Ureter (tissue), 1 donor: ENCODE measurements around the gene APOL1. TPM values are rescaled to one million over a fixed set of nuclear protein-coding genes. Genes with fewer than 3 reads are reported as not detected.

Experiments
- DNase-seq: peaks from one replicate; pipeline ENCODE4 v3.0.0-alpha.2; 2020; ENCODE audit warnings: low spot score
- total RNA-seq: library from RNA; stranded (reverse); gene quantifications from one replicate; pipeline ENCODE4 v1.2.4, GENCODE V29; 2023
- donor health status: DM: yes; HTN: yes; CAD: no.

The APOL1 gene
- total RNA-seq, 1 donor from 2014 or later = 115 TPM

DNA sequence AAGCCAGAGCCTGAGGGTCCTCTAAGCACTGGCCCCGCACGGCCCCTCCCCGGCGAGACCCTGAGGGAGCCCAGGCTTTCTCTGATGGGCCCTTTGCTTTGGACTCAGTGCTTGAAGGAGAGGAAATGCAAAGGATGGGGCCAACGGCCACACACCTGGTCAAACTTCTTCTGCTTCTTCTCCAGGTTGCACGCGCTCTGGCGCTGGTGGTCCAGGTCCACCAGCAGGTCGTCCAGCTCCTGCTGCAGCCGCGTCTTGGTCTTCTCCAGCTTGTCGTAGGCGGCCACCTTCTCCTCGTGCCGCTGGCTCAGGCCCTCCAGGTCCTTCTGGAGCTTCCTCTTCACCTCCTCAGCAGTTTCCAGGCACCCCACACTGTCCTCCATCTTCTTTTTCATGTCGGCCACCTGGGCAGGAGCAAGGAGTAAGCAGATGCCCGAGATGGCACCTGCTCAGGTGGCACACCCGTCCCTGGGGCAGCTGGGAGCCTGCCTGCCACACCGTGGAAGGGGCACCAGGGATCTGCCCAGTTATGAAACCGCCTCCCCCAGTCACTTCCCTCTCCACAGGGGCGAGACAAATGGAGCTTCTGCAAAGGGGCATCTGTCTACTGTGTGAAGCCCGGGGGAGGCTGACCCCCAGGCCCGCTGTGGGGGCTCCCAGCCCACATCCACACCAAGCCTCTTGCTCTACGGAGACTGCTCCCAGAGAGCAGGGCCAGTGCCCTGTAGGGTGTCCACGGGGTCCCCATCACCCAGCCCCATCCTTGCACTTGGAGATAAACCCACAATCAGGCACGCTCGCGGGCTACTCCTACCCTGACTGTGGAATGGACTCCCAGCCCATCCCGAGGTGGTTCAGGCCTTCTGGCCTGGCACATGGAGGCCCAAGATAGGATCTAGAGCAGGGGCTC is 39.2 kb downstream of the APOL1 start:
- no peak for DNase-seq

DNA sequence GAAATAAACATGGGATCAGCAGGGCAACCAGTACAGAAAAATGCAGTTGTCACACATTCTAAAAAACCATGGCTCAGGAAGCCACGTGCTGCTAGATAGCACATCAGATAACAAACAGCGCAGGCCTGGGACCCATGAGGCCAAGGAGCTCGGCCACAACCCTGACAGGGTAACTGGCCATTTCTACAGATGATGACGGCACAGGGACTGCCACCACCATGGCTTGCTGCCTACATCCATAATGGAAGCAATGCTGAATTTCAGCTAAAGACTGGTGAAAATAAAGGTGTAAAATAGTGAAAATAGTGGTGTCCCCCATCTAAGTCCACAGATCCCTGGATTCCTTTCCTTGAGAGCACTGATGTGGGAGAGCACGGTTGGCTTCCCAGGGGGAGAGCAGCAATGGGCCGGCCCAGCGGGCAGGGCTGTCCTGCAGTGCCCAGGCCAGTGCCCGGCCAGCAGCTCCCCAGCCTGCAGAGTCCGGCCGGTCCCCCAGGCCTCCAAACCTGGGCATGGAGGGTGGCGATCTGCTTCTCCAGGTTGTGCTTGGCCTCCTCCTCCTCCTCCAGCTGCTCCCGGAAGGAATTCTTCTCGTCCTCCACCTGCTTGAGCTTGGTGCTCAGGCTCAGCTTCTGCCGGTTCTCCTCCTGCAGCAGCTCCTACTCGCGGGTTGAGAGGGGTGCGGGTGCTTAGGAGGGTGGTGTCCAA is 40.0 kb downstream of the APOL1 start:
- DNase-seq = no peak

DNA sequence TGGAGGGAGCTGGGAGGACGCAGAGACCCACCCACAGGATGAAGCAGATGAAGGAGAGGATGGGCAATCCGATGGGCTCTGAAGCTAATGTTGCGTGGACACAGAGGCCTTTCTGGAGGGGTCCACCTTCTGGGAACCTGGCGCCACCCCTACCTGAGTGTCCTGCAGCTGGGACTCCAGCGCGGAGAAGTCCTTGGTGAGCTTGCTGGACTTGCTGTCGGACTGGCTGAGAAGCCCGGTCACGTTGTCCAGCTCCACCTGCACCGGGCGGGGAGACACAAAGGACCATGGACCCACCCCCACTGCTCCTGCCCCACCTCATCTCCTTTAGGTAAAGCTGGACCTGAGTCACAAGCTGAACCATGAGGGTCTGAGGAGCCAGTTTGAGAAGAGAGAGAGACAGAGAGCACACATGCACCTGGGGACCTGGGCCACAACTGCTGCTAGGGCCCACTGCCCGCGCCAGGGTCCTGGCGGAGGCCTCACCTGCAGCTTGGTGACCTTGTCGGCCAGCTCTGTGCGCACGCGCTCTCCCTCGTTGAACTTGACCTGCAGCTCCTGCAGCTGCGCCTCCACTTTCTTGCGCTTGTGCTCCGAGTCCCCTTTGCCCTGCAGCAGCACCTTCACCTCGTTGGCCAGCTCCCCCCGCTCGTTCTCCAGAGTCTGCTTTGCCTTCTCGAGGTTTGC is 40.8 kb downstream of the APOL1 start:
- DNase-seq = no peak

- no peak for DNase-seq
Observed at GRCh38 chr22:36294293-36294620, 41.3 kb downstream of the APOL1 start.

- no peak for DNase-seq
Observed at GRCh38 chr22:36294801-36295200, 41.9 kb downstream of the APOL1 start.

DNA sequence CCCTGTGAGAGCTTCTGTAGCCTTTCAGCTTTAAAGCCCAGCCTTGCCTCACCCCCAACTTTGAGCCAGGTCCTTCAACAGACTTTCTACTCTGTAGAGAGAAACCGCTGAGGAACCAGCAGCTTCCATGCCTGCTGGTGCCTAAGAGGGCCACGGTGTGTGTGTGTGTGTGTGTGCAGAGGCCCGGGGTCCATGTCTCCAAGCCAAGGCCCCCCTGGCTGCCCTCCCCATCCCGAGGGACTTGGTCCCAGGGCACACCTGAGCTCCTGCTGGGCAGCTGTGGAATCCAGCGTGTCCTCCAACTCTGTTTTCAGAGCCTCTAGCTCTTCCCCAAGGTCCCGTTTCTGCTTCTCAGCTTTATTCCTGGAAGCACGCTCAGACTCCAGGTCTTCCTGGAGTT is 42.3 kb downstream of the APOL1 start:
- DNase-seq = no peak

GRCh38 chr22:36296690-36297089 is 43.8 kb downstream of the APOL1 start:
- no peak for DNase-seq

- no peak for DNase-seq
Observed at GRCh38 chr22:36297568-36297967, 44.6 kb downstream of the APOL1 start.

- DNase-seq = no peak
Observed at GRCh38 chr22:36298118-36298517, 45.2 kb downstream of the APOL1 start.

DNA sequence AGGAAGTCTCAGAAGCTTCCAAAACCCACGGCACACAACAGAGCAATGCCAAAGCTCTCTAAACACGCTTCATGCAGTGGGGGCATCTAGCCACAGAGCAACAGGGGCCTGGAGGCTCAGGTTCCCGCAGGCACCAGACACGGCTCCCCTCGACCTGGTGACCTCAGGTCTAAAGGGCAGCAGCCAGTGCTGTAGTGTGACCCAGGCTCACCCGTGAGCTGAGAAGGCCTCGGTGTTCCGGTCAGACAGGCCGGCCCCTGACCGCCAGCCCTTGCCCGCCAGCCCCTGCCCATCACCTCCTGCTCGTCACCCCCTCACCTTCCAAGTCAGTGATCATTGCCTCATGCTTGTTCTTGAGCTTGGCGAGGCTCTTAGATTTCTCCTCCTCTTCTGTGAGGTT is 45.7 kb downstream of the APOL1 start:
- no peak for DNase-seq

GRCh38 chr22:36299295-36299694 is 46.4 kb downstream of the APOL1 start:
- no peak for DNase-seq

GRCh38 chr22:36299911-36300310 is 47.0 kb downstream of the APOL1 start:
- DNase-seq = no peak

DNA sequence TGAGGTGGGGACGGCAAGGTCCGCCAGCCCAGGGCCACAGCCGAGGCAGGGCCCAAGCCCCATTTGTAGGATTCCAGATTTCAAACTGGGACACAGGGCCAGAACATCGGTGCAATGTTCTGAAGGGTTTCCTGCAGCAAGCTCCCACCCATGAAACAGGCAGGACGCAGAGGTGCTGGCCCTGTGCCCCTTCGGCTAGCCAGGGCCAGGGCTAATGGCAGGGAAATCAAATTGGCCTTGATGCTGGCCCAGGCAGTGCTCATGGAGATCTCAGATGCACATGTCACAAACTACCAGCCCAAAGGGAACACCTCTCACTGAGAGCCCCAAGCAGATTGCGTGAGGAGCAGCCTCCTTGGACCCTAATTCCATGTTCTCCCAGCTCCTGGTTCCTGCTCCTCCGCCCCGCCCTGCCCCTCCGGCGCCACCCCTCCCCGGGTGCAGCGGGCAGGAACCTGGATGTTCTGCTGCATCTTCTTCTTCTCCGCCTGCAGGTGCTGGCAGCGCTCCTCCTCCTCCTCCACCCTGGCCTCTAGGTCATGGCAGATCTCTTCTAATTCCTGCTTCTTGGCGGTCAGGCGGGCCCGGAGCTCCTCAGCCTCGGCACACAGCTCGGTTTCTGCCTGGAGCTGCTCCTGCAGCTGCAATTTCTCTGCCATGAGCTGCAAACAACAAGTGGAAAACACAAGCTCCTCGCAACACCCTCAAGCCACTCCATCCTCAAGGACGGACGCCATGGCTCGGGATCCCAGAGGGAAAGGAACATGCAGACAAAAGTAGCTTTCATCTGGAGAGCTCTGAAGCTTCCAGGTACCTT is 47.7 kb downstream of the APOL1 start:
- DNase-seq = no peak

DNA sequence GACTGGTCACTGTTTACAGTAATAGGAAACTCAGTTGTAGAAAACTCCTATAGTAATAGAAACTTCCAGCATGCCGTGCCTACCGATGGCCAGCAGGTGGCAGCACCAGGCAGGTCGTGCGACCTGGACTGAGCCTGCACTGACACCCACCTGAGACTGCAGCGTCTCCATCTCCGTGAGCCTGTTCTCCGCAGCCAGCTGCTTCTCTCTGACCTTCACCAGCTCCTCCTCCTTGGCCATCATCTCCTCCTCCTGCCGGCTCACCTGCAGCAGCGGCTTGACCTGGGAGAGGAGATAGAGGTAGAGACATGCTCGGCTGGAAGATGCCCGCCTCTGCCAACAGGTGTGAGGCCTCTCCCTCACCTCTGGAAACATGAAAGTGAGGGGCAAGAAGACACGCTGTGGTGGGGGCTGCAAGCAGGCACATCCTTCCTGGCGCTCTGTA is 48.5 kb downstream of the APOL1 start:
- DNase-seq = peak; percentile 85

GRCh38 chr22:36301851-36302250 is 48.9 kb downstream of the APOL1 start:
- DNase-seq = no peak

DNA sequence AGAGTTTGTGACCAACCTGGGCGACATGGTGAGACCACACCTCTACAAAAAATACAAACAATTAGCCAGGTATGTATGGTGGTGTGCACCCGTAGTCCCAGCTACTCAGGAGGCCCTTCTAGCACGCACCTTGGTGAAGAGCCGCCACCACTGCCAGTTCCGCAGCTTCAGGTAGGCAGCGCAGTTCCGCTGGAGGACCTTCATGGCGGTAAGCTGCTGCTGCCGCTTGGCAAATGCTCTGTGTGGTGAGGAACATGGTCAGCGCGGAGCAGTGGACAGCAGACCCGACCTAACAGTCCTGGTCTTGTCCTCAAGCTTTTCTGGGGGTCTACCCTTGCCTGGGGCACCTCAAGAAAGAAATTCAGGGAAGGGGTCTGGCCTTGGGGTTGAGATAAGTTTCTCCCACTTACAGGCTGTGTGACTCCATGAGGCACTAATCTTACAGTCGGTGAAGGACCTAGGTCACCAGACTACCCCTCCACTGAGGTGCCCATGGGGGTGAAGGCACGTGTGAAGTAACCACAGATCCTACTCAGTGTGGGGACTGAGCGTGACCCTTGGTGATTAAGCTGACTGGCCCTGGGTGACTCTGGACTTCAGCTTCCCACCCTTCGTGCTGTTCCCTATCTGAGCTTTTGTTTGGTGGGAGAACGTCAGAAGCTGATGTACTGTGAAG is 49.6 kb downstream of the APOL1 start:
- no peak for DNase-seq

GRCh38 chr22:36303115-36303467 is 50.2 kb downstream of the APOL1 start:
- no peak for DNase-seq

GRCh38 chr22:36303874-36304273 is 50.9 kb downstream of the APOL1 start:
- DNase-seq = no peak

GRCh38 chr22:36304429-36304828 is 51.5 kb downstream of the APOL1 start:
- DNase-seq = no peak

DNA sequence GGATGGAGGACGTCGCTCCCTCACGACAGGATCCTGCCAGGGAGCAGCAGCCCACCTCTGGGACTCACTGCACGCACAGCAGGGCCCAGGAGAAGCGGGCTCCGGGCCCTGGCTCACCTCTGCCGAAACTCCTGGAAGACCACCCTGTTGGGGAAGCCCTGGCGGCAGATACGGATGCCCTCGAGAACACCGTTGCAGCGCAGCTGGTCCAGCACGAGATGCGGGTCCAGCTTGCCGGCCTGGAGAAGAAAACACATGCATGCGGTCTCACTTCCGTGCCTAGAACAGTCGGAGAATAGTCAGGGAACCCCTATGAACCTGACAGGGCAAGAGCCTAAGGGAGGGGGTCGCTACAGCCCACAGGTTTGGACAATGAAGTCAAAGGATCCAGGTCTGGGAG is 52.9 kb downstream of the APOL1 start:
- DNase-seq = no peak

DNA sequence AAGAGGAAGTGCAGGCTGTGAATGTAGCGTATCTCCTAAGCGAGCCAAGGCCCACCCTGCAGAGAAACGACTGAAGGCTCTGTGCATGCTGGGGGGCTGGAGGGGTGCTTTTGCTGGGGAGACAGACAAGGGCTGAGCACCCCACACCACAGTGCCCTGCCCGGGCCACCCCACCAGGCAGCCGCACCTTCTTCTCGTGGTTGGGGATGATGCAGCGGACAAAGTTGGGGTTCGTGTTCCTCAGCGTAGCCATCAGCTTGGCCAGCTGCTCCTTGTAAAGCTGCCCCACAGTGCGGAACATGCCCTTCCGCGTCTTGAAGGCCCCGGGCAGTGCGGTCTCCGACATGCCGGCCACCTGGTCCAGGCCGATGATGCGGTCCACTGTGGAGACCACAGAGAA is 53.3 kb downstream of the APOL1 start:
- DNase-seq = no peak
